Stomach (tissue), 4 donors: ENCODE results near the gene BRF1.

Experiments
- CTCF ChIP-seq, 7 experiments: fragments of 450-650 bp in 4 of 7; fragments of 200-600 bp in 3 of 7; sonication (generic) in 3 of 7; IDR thresholded peaks; one replicate each; pipeline ENCODE4 v1.5.1; 2016 to 2019; ENCODE audit warnings: antibody characterized with exemption in 7 of 7, control low read depth in 2 of 7, mild to moderate bottlenecking in 1 of 7
- EP300 ChIP-seq: sonication (generic); formaldehyde crosslinking; IDR thresholded peaks from one replicate; pipeline ENCODE4 v1.6.1; 2017; ENCODE audit warnings: antibody characterized with exemption
- POLR2A ChIP-seq, 4 donors: fragments of 450-650 bp; IDR thresholded peaks; one replicate each; pipeline ENCODE4 v1.6.1; 2016; ENCODE audit warnings: antibody characterized with exemption in 4 of 4, control low read depth in 2 of 4, mild to moderate bottlenecking in 1 of 4, moderate library complexity in 1 of 4
- POLR2AphosphoS5 ChIP-seq, 3 donors: sonication (generic); formaldehyde crosslinking; IDR thresholded peaks; one replicate each; pipeline ENCODE4 v1.6.1; 2016; ENCODE audit warnings: antibody characterized with exemption in 3 of 3

GRCh38 chr14:105178868-105179140, 122.0 kb downstream of the BRF1 start:
- TF ChIP-seq CTCF (IDR thresholded peaks at IDR 0.05) (no peak), EP300 (no peak), POLR2AphosphoS5 (IDR thresholded peaks at IDR 0.05) (no peak), POLR2A (IDR thresholded peaks at IDR 0.05) (no peak)
